Ascending aorta (tissue), 2 donors: ENCODE results near the gene CHST12. TPM values are rescaled to one million over a fixed set of nuclear protein-coding genes. Genes with fewer than 3 reads are reported as not detected.

Experiments
- DNase-seq, 2 donors: peaks; one replicate each; pipeline ENCODE4 v3.0.0-alpha.2; 2019; ENCODE audit warnings: low spot score in 2 of 2
- H3K27ac ChIP-seq, 2 donors: fragments of 200-600 bp; sonication (generic); one replicate each; pipeline ENCODE4 v1.5.1; 2016 to 2017; ENCODE audit warnings: mild to moderate bottlenecking in 1 of 2
- H3K27me3 ChIP-seq: fragments of 200-600 bp; sonication (generic); one replicate; pipeline ENCODE4 v1.5.1; 2017
- H3K36me3 ChIP-seq, 2 donors: fragments of 200-600 bp; sonication (generic); one replicate each; pipeline ENCODE4 v1.5.1; 2016
- H3K4me1 ChIP-seq, 2 donors: fragments of 200-600 bp; sonication (generic); one replicate each; pipeline ENCODE4 v1.5.1; 2016 to 2017; ENCODE audit warnings: mild to moderate bottlenecking in 1 of 2
- H3K4me3 ChIP-seq, 2 donors: fragments of 200-600 bp; sonication (generic); one replicate each; pipeline ENCODE4 v1.5.1; 2016 to 2017; ENCODE audit warnings: mild to moderate bottlenecking in 1 of 2
- H3K9me3 ChIP-seq, 2 donors: fragments of 200-600 bp; sonication (generic); one replicate each; pipeline ENCODE4 v1.5.1; 2016
- CTCF ChIP-seq, 3 experiments: fragments of 200-600 bp in 2 of 3; fragments of 450-650 bp in 1 of 3; sonication (generic) in 2 of 3; IDR thresholded peaks; one replicate each; pipeline ENCODE4 v1.5.1; 2016 to 2019; ENCODE audit warnings: antibody characterized with exemption in 3 of 3, mild to moderate bottlenecking in 1 of 3, moderate library complexity in 1 of 3
- intact Hi-C: fragments of 100-400 bp; cut with DNase I; formaldehyde crosslinking; loops from one replicate; pipeline ENCODE4 v1.15.1; 2023
- total RNA-seq: library from RNA; depleted of rRNA; stranded (reverse); fragments of >200 nt; gene quantifications from one replicate; pipeline ENCODE4 v1.1.0, GENCODE V29; 2016

Gene CHST12
- total RNA-seq, 1 donor from 2014 or later = 79.4 TPM

GRCh38 chr7:2409745-2410414 is 6.5 kb downstream of the CHST12 start:
- no peak overlapping the region for H3K27ac ChIP-seq
- no peak for TF ChIP-seq CTCF (IDR thresholded peaks at IDR 0.05)

GRCh38 chr7:2411049-2411448 is 7.6 kb downstream of the CHST12 start:
- no peaks in the 10 kb centered on the region for H3K36me3 ChIP-seq
- DNase-seq = no peak
- intact Hi-C loops = no loop called here
- H3K9me3 ChIP-seq = no peaks in the 10 kb centered on the region
- H3K4me1 ChIP-seq = peaks cover 5 to 12% of the 10 kb centered on the region in 2 donors
- no peak for TF ChIP-seq CTCF (IDR thresholded peaks at IDR 0.05)
- H3K27ac ChIP-seq = no peak overlapping the region
- no peaks in the 10 kb centered on the region for H3K27me3 ChIP-seq
- no peak overlapping the region for H3K4me3 ChIP-seq

More at GRCh38 chr7:2409745-2410414, 6.5 kb downstream of the CHST12 start:
- no peaks in the 10 kb centered on the region for H3K36me3 ChIP-seq
- intact Hi-C loops = no loop called here
- H3K27me3 ChIP-seq = no peaks in the 10 kb centered on the region
- no peak overlapping the region for H3K4me3 ChIP-seq
- peaks cover 10 to 22% of the 10 kb centered on the region in 2 donors for H3K4me1 ChIP-seq
- DNase-seq = no peak
- H3K9me3 ChIP-seq = no peaks in the 10 kb centered on the region

GRCh38 chr7:2411815-2412586 is 8.6 kb downstream of the CHST12 start:
- no peaks in the 10 kb centered on the region for H3K27me3 ChIP-seq
- no peak for DNase-seq
- H3K36me3 ChIP-seq = no peaks in the 10 kb centered on the region
- H3K9me3 ChIP-seq = no peaks in the 10 kb centered on the region
- H3K27ac ChIP-seq = no peak overlapping the region
- no peak overlapping the region for H3K4me3 ChIP-seq
- H3K4me1 ChIP-seq = peaks cover 5 to 12% of the 10 kb centered on the region in 2 donors
- no peak for TF ChIP-seq CTCF (IDR thresholded peaks at IDR 0.05)
- intact Hi-C loops = no loop called here

- H3K27ac ChIP-seq = peak overlapping the region in 1 of 2 donors; percentile 41
- intact Hi-C loops = no loop called here
- no peaks in the 10 kb centered on the region for H3K9me3 ChIP-seq
- H3K27me3 ChIP-seq = no peaks in the 10 kb centered on the region
- H3K4me1 ChIP-seq = peaks cover 5 to 12% of the 10 kb centered on the region in 2 donors
- no peak for TF ChIP-seq CTCF (IDR thresholded peaks at IDR 0.05)
- no peak overlapping the region for H3K4me3 ChIP-seq
- DNase-seq = no peak
- no peaks in the 10 kb centered on the region for H3K36me3 ChIP-seq
Observed at GRCh38 chr7:2412587-2413201, 9.3 kb downstream of the CHST12 start.

GRCh38 chr7:2416063-2416462 is 12.7 kb downstream of the CHST12 start:
- H3K4me1 ChIP-seq = peaks cover 5 to 12% of the 10 kb centered on the region in 2 donors
- no peaks in the 10 kb centered on the region for H3K9me3 ChIP-seq
- peaks cover 0 to 4% of the 10 kb centered on the region in 2 donors for H3K36me3 ChIP-seq
- no peak overlapping the region for H3K4me3 ChIP-seq
- H3K27ac ChIP-seq = no peak overlapping the region
- intact Hi-C loops = no loop called here
- TF ChIP-seq CTCF (IDR thresholded peaks at IDR 0.05) = no peak
- no peak for DNase-seq
- no peaks in the 10 kb centered on the region for H3K27me3 ChIP-seq
